ENCODE data around the gene VPS45. TPM values are rescaled to one million over a fixed set of nuclear protein-coding genes. Genes with fewer than 3 reads are reported as not detected.

Gene VPS45
- total and polyA plus RNA-seq, 4 donors: 7.7 to 24.2 (median 14.1) TPM

- 95% methylated on average over 7 of the region's 7 CpGs for WGBS
These were observed 112.3 kb downstream of the VPS45 start for GRCh38 chr1:150179867-150180266.

GRCh38 chr1:150180474-150180873, 112.9 kb downstream of the VPS45 start:
- Histone ChIP-seq H3K27me3 (ENCODE audit: control insufficient read depth in 4 of 4, insufficient read depth in 4 of 4, low read length in 3 of 4) (no peaks in the 10 kb centered on the region), H3K27ac (ENCODE audit: low read depth in 1 of 2, low read length in 2 of 2) (no peak overlapping the region), H3K4me3 (ENCODE audit: low read depth in 1 of 3, low read length in 3 of 3) (no peak overlapping the region), H3K4me1 (ENCODE audit: control insufficient read depth in 4 of 4, insufficient read depth in 4 of 4, low read length in 3 of 4) (no peaks in the 10 kb centered on the region), H3K9ac (ENCODE audit: low read depth in 1 of 2, low read length in 2 of 2) (no peak overlapping the region), H3K9me3 (ENCODE audit: control insufficient read depth in 4 of 4, low read length in 3 of 4) (no peaks in the 10 kb centered on the region), H3K36me3 (ENCODE audit: control insufficient read depth in 4 of 4, insufficient read depth in 3 of 4, low read depth in 1 of 4, low read length in 3 of 4) (no peaks in the 10 kb centered on the region)
- 72% methylated on average over 5 of the region's 5 CpGs for WGBS
- TF ChIP-seq HNF4G (IDR thresholded peaks at IDR 0.05): no peak
- no peak for TF ChIP-seq REST (IDR thresholded peaks at IDR 0.05)
- no peak for TF ChIP-seq JUND (IDR thresholded peaks at IDR 0.05)
- TF ChIP-seq CTCF (IDR thresholded peaks at IDR 0.05; ENCODE audit: low read depth, low read length, missing input control): no peak
- TF ChIP-seq ZBTB33 (IDR thresholded peaks at IDR 0.05): no peak
- no peak for TF ChIP-seq NR2F2 (IDR thresholded peaks at IDR 0.05)
- TF ChIP-seq TAF1 (conservative IDR thresholded peaks at IDR 0.05): no peak
- TF ChIP-seq SP1 (IDR thresholded peaks at IDR 0.05): no peak
- TF ChIP-seq RXRA (IDR thresholded peaks at IDR 0.05): no peak
- TF ChIP-seq MAX (IDR thresholded peaks at IDR 0.05): no peak
- no peak for TF ChIP-seq HNF4A (conservative IDR thresholded peaks at IDR 0.05)
- TF ChIP-seq ATF3 (IDR thresholded peaks at IDR 0.05): no peak
- no peak for TF ChIP-seq FOXA1 (IDR thresholded peaks at IDR 0.05)
- no peak for TF ChIP-seq GABPA (IDR thresholded peaks at IDR 0.05 in 1 of 2, conservative IDR thresholded peaks at IDR 0.05 in 1 of 2)
- TF ChIP-seq RAD21 (IDR thresholded peaks at IDR 0.05): no peak
- no peak for DNase-seq (ENCODE audit: low spot score)

More at GRCh38 chr1:150179867-150180266, 112.3 kb downstream of the VPS45 start:
- no peak overlapping the region for H3K9ac ChIP-seq (ENCODE audit: low read depth in 1 of 2, low read length in 2 of 2)
- TF ChIP-seq FOXA1 (IDR thresholded peaks at IDR 0.05) (no peak), RAD21 (IDR thresholded peaks at IDR 0.05) (no peak), FOXA2 (IDR thresholded peaks at IDR 0.05) (no peak), HNF4A (conservative IDR thresholded peaks at IDR 0.05) (no peak), ATF3 (IDR thresholded peaks at IDR 0.05) (no peak), CTCF (IDR thresholded peaks at IDR 0.05; ENCODE audit: low read depth, low read length, missing input control) (no peak)
- no peak overlapping the region for H3K27ac ChIP-seq (ENCODE audit: low read depth in 1 of 2, low read length in 2 of 2)
- DNase-seq (ENCODE audit: low spot score): no peak
- no peaks in the 10 kb centered on the region for H3K36me3 ChIP-seq (ENCODE audit: control insufficient read depth in 4 of 4, insufficient read depth in 3 of 4, low read depth in 1 of 4, low read length in 3 of 4)
- no peaks in the 10 kb centered on the region for H3K4me1 ChIP-seq (ENCODE audit: control insufficient read depth in 4 of 4, insufficient read depth in 4 of 4, low read length in 3 of 4)
- no peaks in the 10 kb centered on the region for H3K27me3 ChIP-seq (ENCODE audit: control insufficient read depth in 4 of 4, insufficient read depth in 4 of 4, low read length in 3 of 4)
- no peaks in the 10 kb centered on the region for H3K9me3 ChIP-seq (ENCODE audit: control insufficient read depth in 4 of 4, low read length in 3 of 4)
- no peak overlapping the region for H3K4me3 ChIP-seq (ENCODE audit: low read depth in 1 of 3, low read length in 3 of 3)
